Fibroblast of the aortic adventitia (primary cell): ENCODE data around the gene MCTS1. TPM values are rescaled to one million over a fixed set of nuclear protein-coding genes. Genes with fewer than 3 reads are reported as not detected.

ENCODE experiments used
- DNase-seq: peaks from one replicate; pipeline ENCODE4 v3.0.0-alpha.2; 2010; ENCODE audit warnings: low read depth
- H3K4me3 ChIP-seq: 2 replicates; pipeline ENCODE4 v1.5.1; 2011; ENCODE audit warnings: low read depth, mild to moderate bottlenecking, control low read depth, low read length, moderate library complexity
- CTCF ChIP-seq: IDR thresholded peaks from 2 replicates; pipeline ENCODE4 v1.5.1; 2011; ENCODE audit warnings: mild to moderate bottlenecking, low read length, control low read depth, inconsistent platforms; ENCODE audit not compliant: insufficient read depth
- total RNA-seq: library from RNA; depleted of rRNA; stranded (reverse); fragments of >200 nt; gene quantifications from 2 replicates; pipeline ENCODE4 v1.2.3, GENCODE V29; 2012; ENCODE audit warnings: low replicate concordance

MCTS1 gene
- 20.6 and 52.1 TPM in 2 replicates for total RNA-seq

- no peak for TF ChIP-seq CTCF
- peak within 1 kb of the TSS; percentile 74 for H3K4me3 ChIP-seq
- DNase-seq = peak; percentile 96
Observed at GRCh38 chrX:120603707-120604360, at the start of gene MCTS1. TSS of gene MCTS1 (plus strand) at chrX:120604101. CDS start at chrX:120604237, 136 bp downstream.

- H3K4me3 ChIP-seq = no peak overlapping the region
- no peak for TF ChIP-seq CTCF
- DNase-seq = no peak
Observed at GRCh38 chrX:120556251-120556650, 47.6 kb upstream of the MCTS1 start.

GRCh38 chrX:120559804-120560203, 44.1 kb upstream of the MCTS1 start:
- DNase-seq = no peak
- no peak for TF ChIP-seq CTCF
- H3K4me3 ChIP-seq = peak overlapping the region; percentile 82

- peak; percentile 43 for DNase-seq
- peak overlapping the region; percentile 82 for H3K4me3 ChIP-seq
- no peak for TF ChIP-seq CTCF
Observed at GRCh38 chrX:120560405-120560841, 43.5 kb upstream of the MCTS1 start.

- TF ChIP-seq CTCF = no peak
- DNase-seq = peak; percentile 93
- peak within 1 kb of the TSS; percentile 82 for H3K4me3 ChIP-seq
Observed at GRCh38 chrX:120560842-120561633, 42.9 kb upstream of the MCTS1 start, which contains the start of gene CUL4B. TSS of gene CUL4B (minus strand) at chrX:120560962. CDS start at chrX:120560638, 324 bp downstream.

- DNase-seq = no peak
- H3K4me3 ChIP-seq = peak overlapping the region; percentile 66
- TF ChIP-seq CTCF = no peak
Observed at GRCh38 chrX:120561634-120562568, 42.0 kb upstream of the MCTS1 start.
